ENCODE data around the gene BICDL2.

- TF ChIP-seq POLR2A (IDR thresholded peaks at IDR 0.05; ENCODE audit: low read length) = no peak
- no peak for TF ChIP-seq GATA1 (IDR thresholded peaks at IDR 0.05; ENCODE audit: low read depth, low read length)
Observed at GRCh38 chr16:3009568-3010390, 27.0 kb downstream of the BICDL2 start.
